GM23338 (cell line): ENCODE measurements around the gene CES3. TPM values are rescaled to one million over a fixed set of nuclear protein-coding genes. Genes with fewer than 3 reads are reported as not detected.

Source experiments
- ATAC-seq: fragments of 200-7000 bp; cut with Tn5 transposase; 3 replicates; pipeline ENCODE4 v1.9.1; 2020
- DNase-seq: peaks from one replicate; pipeline ENCODE4 v3.0.0-alpha.2; 2015; ENCODE audit warnings: low spot score
- H2AFZ ChIP-seq: fragments of 200-600 bp; sonication (generic); 2 replicates; pipeline ENCODE4 v1.8.0; 2016; ENCODE audit warnings: antibody characterized with exemption, mild to moderate bottlenecking, moderate library complexity
- H3F3A ChIP-seq: fragments of 200-600 bp; sonication (generic); replicated peaks from 2 replicates; pipeline ENCODE4 v1.8.0; 2017; ENCODE audit warnings: antibody characterized with exemption, mixed run types, low read depth
- H3K27ac ChIP-seq: fragments of 200-600 bp; sonication (generic); 2 replicates; pipeline ENCODE4 v1.6.1; 2016; ENCODE audit warnings: low read depth
- H3K27me3 ChIP-seq: fragments of 200-600 bp; sonication (generic); 2 replicates; pipeline ENCODE4 v1.8.0; 2016; ENCODE audit warnings: mild to moderate bottlenecking, mixed run types, moderate library complexity; ENCODE audit not compliant: insufficient read depth
- H3K36me3 ChIP-seq: fragments of 200-600 bp; sonication (generic); 2 replicates; pipeline ENCODE4 v1.8.0; 2016; ENCODE audit warnings: mild to moderate bottlenecking; ENCODE audit not compliant: insufficient read depth
- H3K4me1 ChIP-seq: fragments of 200-600 bp; sonication (generic); 2 replicates; pipeline ENCODE4 v1.8.0; 2016; ENCODE audit warnings: mild to moderate bottlenecking, moderate library complexity; ENCODE audit not compliant: insufficient read depth
- H3K4me2 ChIP-seq: fragments of 200-600 bp; sonication (generic); 2 replicates; pipeline ENCODE4 v1.7.1; 2017; ENCODE audit warnings: mixed run types
- H3K4me3 ChIP-seq: fragments of 200-600 bp; sonication (generic); 2 replicates; pipeline ENCODE4 v1.6.1; 2016; ENCODE audit warnings: mixed run types
- H3K79me2 ChIP-seq: fragments of 200-600 bp; sonication (generic); replicated peaks from 2 replicates; pipeline ENCODE4 v1.8.0; 2017; ENCODE audit warnings: mild to moderate bottlenecking; ENCODE audit not compliant: insufficient read depth
- H3K9me2 ChIP-seq: fragments of 200-600 bp; sonication (generic); 2 replicates; pipeline ENCODE4 v1.8.0; 2017; ENCODE audit not compliant: insufficient read depth
- H4K20me1 ChIP-seq: fragments of 200-600 bp; sonication (generic); replicated peaks from 2 replicates; pipeline ENCODE4 v1.8.0; 2017; ENCODE audit warnings: mild to moderate bottlenecking; ENCODE audit not compliant: insufficient read depth
- H3K27ac Mint-ChIP-seq: 2 replicates; pipeline ENCODE4 v1.8.0; 2020; ENCODE audit warnings: inconsistent platforms, mild to moderate bottlenecking, moderate library complexity, mixed read lengths
- H3K27me3 Mint-ChIP-seq: 3 replicates; pipeline ENCODE4 v1.8.0; 2022; ENCODE audit warnings: low read depth, mild to moderate bottlenecking, moderate library complexity, mixed read lengths, inconsistent platforms; ENCODE audit not compliant: insufficient read depth, poor library complexity
- H3K36me3 Mint-ChIP-seq: 3 replicates; pipeline ENCODE4 v1.8.0; 2021; ENCODE audit warnings: low read depth, mild to moderate bottlenecking, inconsistent platforms, moderate library complexity, mixed read lengths
- H3K4me1 Mint-ChIP-seq: 3 replicates; pipeline ENCODE4 v1.8.0; 2020; ENCODE audit warnings: mild to moderate bottlenecking, inconsistent platforms, mixed read lengths
- H3K4me3 Mint-ChIP-seq: 3 replicates; pipeline ENCODE4 v1.8.0; 2021; ENCODE audit warnings: moderate library complexity, mild to moderate bottlenecking, inconsistent platforms, mixed read lengths
- H3K9me3 Mint-ChIP-seq: 3 replicates; pipeline ENCODE4 v1.8.0; 2020; ENCODE audit warnings: moderate library complexity, mild to moderate bottlenecking, inconsistent platforms, mixed read lengths
- CTCF ChIP-seq, 2 experiments: fragments of 200-600 bp in 1 of 2; sonication (generic) in 1 of 2; conservative IDR thresholded peaks; 2 replicates each; pipeline versions ENCODE4 v1.5.1 to v1.6.1; 2016 to 2017; ENCODE audit warnings: antibody characterized with exemption in 2 of 2, low read depth in 2 of 2, mild to moderate bottlenecking in 2 of 2, moderate library complexity in 1 of 2
- EZH2phosphoT487 ChIP-seq: fragments of 200-600 bp; sonication (generic); IDR thresholded peaks from one replicate; pipeline ENCODE4 v1.8.1; 2018; ENCODE audit warnings: antibody characterized with exemption; ENCODE audit not compliant: unreplicated experiment
- JUNB ChIP-seq: IDR thresholded peaks from one replicate; pipeline ENCODE4 v1.6.1; 2016; ENCODE audit warnings: antibody characterized with exemption; ENCODE audit not compliant: unreplicated experiment
- NANOG ChIP-seq: IDR thresholded peaks from 2 replicates; pipeline ENCODE4 v1.6.1; 2016; ENCODE audit warnings: antibody characterized with exemption, borderline replicate concordance
- ZNF114 ChIP-seq: fragments of 250-450 bp; sonication (Bioruptor Pico); IDR thresholded peaks from 2 replicates; pipeline ENCODE4 v1.5.0; 2020; ENCODE audit warnings: mild to moderate bottlenecking, moderate library complexity
- ZNF331 ChIP-seq: fragments of 250-450 bp; sonication (Bioruptor Pico); IDR thresholded peaks from 2 replicates; pipeline ENCODE4 v1.5.0; 2020; ENCODE audit warnings: low read depth, mild to moderate bottlenecking, moderate library complexity
- ZNF462 ChIP-seq: fragments of 250-450 bp; sonication (Bioruptor Pico); IDR thresholded peaks from 2 replicates; pipeline ENCODE4 v1.5.0; 2020; ENCODE audit warnings: mild to moderate bottlenecking, moderate library complexity
- polyA plus RNA-seq: library from polyadenylated mRNA; unstranded; fragments of >200 nt; fragmentation: Nextera tagmentation; extraction: Ambion mirVana; gene quantifications from 2 replicates; pipeline ENCODE4 v1.2.1, GENCODE V29; 2016
- total RNA-seq: library from RNA; depleted of rRNA; stranded (reverse); fragments of >200 nt; shearing (Covaris generic); gene quantifications from 2 replicates; pipeline ENCODE4 v1.2.3, GENCODE V29; 2014

The CES3 gene
- total and polyA plus RNA-seq, 2 experiments from 2014 or later = 0.55 to 1.0 TPM

GRCh38 chr16:66977341-66978113 lies 16.5 kb downstream of the CES3 start:
- H3K27me3 ChIP-seq = no peaks in the 10 kb centered on the region
- H3K4me3 ChIP-seq = no peak overlapping the region
- Mint-ChIP-seq H3K27me3 (peaks cover 7% of the 10 kb centered on the region), H3K27ac (no peak overlapping the region), H3K9me3 (no peaks in the 10 kb centered on the region; the same call in 2 of the 3 replicates), H3K36me3 (no peaks in the 10 kb centered on the region), H3K4me1 (peaks cover 3% of the 10 kb centered on the region; the same call in 1 of the 3 replicates), H3K4me3 (no peak overlapping the region)
- H3K36me3 ChIP-seq = no peaks in the 10 kb centered on the region
- TF ChIP-seq ZNF462 (CRISPR knock-in tag) (no peak), JUNB (no peak), ZNF331 (no peak), CTCF (conservative IDR thresholded peaks at IDR 0.05; ENCODE audit: low read depth in 2 of 2) (peak; percentile 81 to 99), NANOG (no peak), EZH2phosphoT487 (no peak), ZNF114 (no peak)
- no peak overlapping the region for H3K27ac ChIP-seq
- no peak overlapping the region for H2AFZ ChIP-seq
- H3K4me2 ChIP-seq = no peak overlapping the region
- peak; percentile 99 for ATAC-seq
- H4K20me1 ChIP-seq = no peaks in the 10 kb centered on the region
- no peaks in the 10 kb centered on the region for H3K9me2 ChIP-seq
- H3F3A ChIP-seq = no peaks in the 10 kb centered on the region
- no peaks in the 10 kb centered on the region for H3K79me2 ChIP-seq
- H3K4me1 ChIP-seq = no peaks in the 10 kb centered on the region
- peak; percentile 96 for DNase-seq
